GM12891 (cell line): ENCODE results near the gene TRAPPC12.

Source experiments
- DNase-seq: peaks from one replicate; pipeline ENCODE4 v3.0.0; 2011; ENCODE audit warnings: low spot score; ENCODE audit not compliant: insufficient read length
- FAIRE-seq: peaks from 2 replicates; lab custom pipeline; 2011; peaks lifted over from hg19 to GRCh38; lab: Jason Lieb, UNC
- PAX5 ChIP-seq: IDR thresholded peaks from 2 replicates; pipeline ENCODE4 v1.6.1; 2011; ENCODE audit warnings: low read length, moderate library complexity, mild to moderate bottlenecking; ENCODE audit not compliant: insufficient read depth, severe bottlenecking
- POLR2A ChIP-seq: IDR thresholded peaks from 2 replicates; pipeline ENCODE4 v1.6.1; 2011; ENCODE audit warnings: low read depth, low read length, control low read depth
- POLR2AphosphoS5 ChIP-seq: IDR thresholded peaks from 2 replicates; pipeline ENCODE4 v1.6.1; 2011; ENCODE audit warnings: low read depth, low read length, control low read depth
- POU2F2 ChIP-seq: IDR thresholded peaks from 2 replicates; pipeline ENCODE4 v1.6.1; 2011; ENCODE audit warnings: low read depth, mild to moderate bottlenecking, control low read depth, low read length, moderate library complexity
- SPI1 ChIP-seq: IDR thresholded peaks from 2 replicates; pipeline ENCODE4 v1.6.1; 2011; ENCODE audit warnings: low read depth, low read length, control low read depth
- TAF1 ChIP-seq: IDR thresholded peaks from 2 replicates; pipeline ENCODE4 v1.6.1; 2011; ENCODE audit warnings: low read depth, low read length, control low read depth

Gene TRAPPC12

GRCh38 chr2:3472966-3473365 is 93.5 kb downstream of the TRAPPC12 start:
- FAIRE-seq (no peak), DNase-seq (no peak)
- TF ChIP-seq TAF1 (no peak), PAX5 (no peak), POLR2A (no peak)

GRCh38 chr2:3475771-3476170 is 96.3 kb downstream of the TRAPPC12 start:
- FAIRE-seq: no peak
- no peak for DNase-seq
- TF ChIP-seq POLR2AphosphoS5 (no peak), POU2F2 (no peak), POLR2A (no peak), PAX5 (no peak), TAF1 (no peak), SPI1 (no peak)

GRCh38 chr2:3476321-3476984 is 97.0 kb downstream of the TRAPPC12 start:
- DNase-seq (no peak), FAIRE-seq (no peak)
- no peak for TF ChIP-seq PAX5
- no peak for TF ChIP-seq SPI1
- TF ChIP-seq POLR2AphosphoS5: no peak
- no peak for TF ChIP-seq POU2F2
- no peak for TF ChIP-seq POLR2A
- TF ChIP-seq TAF1: no peak

- no peak for FAIRE-seq
- no peak for TF ChIP-seq PAX5
- TF ChIP-seq SPI1: no peak
- TF ChIP-seq POLR2A: no peak
- TF ChIP-seq POLR2AphosphoS5: no peak
- no peak for TF ChIP-seq POU2F2
- no peak for TF ChIP-seq TAF1
- DNase-seq: no peak
Measured at GRCh38 chr2:3476985-3477327, 97.5 kb downstream of the TRAPPC12 start.

- DNase-seq (no peak), FAIRE-seq (no peak)
- TF ChIP-seq POU2F2 (no peak), TAF1 (no peak), POLR2A (no peak), POLR2AphosphoS5 (no peak), PAX5 (no peak), SPI1 (no peak)
Measured at GRCh38 chr2:3478846-3479385, 99.4 kb downstream of the TRAPPC12 start.

- TF ChIP-seq TAF1: no peak
- no peak for TF ChIP-seq PAX5
- no peak for TF ChIP-seq POLR2A
- TF ChIP-seq POLR2AphosphoS5: no peak
- TF ChIP-seq POU2F2: no peak
- no peak for TF ChIP-seq SPI1
- FAIRE-seq (peak; percentile 47), DNase-seq (no peak)
Measured at GRCh38 chr2:3479430-3480320, 100.2 kb downstream of the TRAPPC12 start.

- TF ChIP-seq POLR2AphosphoS5 (no peak), POLR2A (no peak), PAX5 (no peak), POU2F2 (no peak), SPI1 (peak; percentile 93), TAF1 (no peak)
- FAIRE-seq: no peak
- no peak for DNase-seq
Measured at GRCh38 chr2:3480352-3481010, 101.0 kb downstream of the TRAPPC12 start.

- TF ChIP-seq POLR2AphosphoS5: no peak
- TF ChIP-seq TAF1: no peak
- no peak for TF ChIP-seq PAX5
- FAIRE-seq: no peak
- DNase-seq: no peak
Measured at GRCh38 chr2:3481011-3481400, 101.5 kb downstream of the TRAPPC12 start.
